Osteocyte (in vitro differentiated cells): ENCODE measurements around the gene ZNF778. TPM values are rescaled to one million over a fixed set of nuclear protein-coding genes. Genes with fewer than 3 reads are reported as not detected.

Experiments
- DNase-seq: peaks from one replicate; pipeline ENCODE4 v3.0.0; 2021; ENCODE audit warnings: mixed read lengths; ENCODE audit not compliant: unreplicated experiment; ENCODE audit errors: extremely low spot score
- H3K27ac Mint-ChIP-seq: one replicate; pipeline ENCODE4 v1.8.0; 2021; ENCODE audit warnings: mild to moderate bottlenecking, mixed read lengths; ENCODE audit not compliant: unreplicated experiment
- H3K27me3 Mint-ChIP-seq: one replicate; pipeline ENCODE4 v1.8.0; 2021; ENCODE audit warnings: mixed read lengths; ENCODE audit not compliant: unreplicated experiment
- H3K36me3 Mint-ChIP-seq: one replicate; pipeline ENCODE4 v1.8.0; 2021; ENCODE audit warnings: mixed read lengths; ENCODE audit not compliant: unreplicated experiment
- H3K4me1 Mint-ChIP-seq: one replicate; pipeline ENCODE4 v1.8.0; 2021; ENCODE audit warnings: mixed read lengths; ENCODE audit not compliant: unreplicated experiment
- H3K4me3 Mint-ChIP-seq: one replicate; pipeline ENCODE4 v1.8.0; 2021; ENCODE audit warnings: mild to moderate bottlenecking, moderate library complexity, mixed read lengths; ENCODE audit not compliant: unreplicated experiment
- H3K9me3 Mint-ChIP-seq: one replicate; pipeline ENCODE4 v1.8.0; 2021; ENCODE audit warnings: mixed read lengths; ENCODE audit not compliant: unreplicated experiment
- total RNA-seq: library from RNA; stranded (reverse); gene quantifications from 2 replicates; pipeline ENCODE4 v1.2.1, GENCODE V29; 2021
- TF ChIP-seq, protein P1 (sequence below): fragments of 200-600 bp; sonication (generic); IDR thresholded peaks from 2 replicates; pipeline ENCODE4 v1.5.0; 2021; ENCODE audit warnings: antibody characterized with exemption, mild to moderate bottlenecking, moderate library complexity

ZNF778 gene
- total RNA-seq, 1 donor from 2014 or later, result 10.5 TPM

DNA sequence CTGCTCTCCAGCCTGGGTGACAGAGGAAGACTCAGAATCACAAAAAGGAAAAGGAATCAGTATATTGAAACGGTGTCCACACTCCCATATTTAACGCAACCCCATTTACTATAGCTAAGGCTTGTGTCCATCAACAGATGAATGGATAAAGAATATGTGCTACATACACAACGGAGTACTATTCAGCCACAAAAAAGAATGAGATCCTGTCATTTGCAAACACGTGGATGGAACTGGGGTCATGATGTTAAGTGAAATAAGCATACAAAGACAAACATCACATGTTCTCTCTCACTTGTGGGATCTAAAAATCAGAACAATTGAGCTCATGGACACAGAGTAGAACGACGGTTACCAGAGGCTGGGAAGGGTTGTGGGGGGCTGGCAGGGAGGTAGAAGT is 55.1 kb downstream of the ZNF778 start:
- H3K4me3 Mint-ChIP-seq, result no peak overlapping the region
- H3K9me3 Mint-ChIP-seq, result no peaks in the 10 kb centered on the region
- H3K27me3 Mint-ChIP-seq, result no peaks in the 10 kb centered on the region
- TF ChIP-seq, protein P1, sequence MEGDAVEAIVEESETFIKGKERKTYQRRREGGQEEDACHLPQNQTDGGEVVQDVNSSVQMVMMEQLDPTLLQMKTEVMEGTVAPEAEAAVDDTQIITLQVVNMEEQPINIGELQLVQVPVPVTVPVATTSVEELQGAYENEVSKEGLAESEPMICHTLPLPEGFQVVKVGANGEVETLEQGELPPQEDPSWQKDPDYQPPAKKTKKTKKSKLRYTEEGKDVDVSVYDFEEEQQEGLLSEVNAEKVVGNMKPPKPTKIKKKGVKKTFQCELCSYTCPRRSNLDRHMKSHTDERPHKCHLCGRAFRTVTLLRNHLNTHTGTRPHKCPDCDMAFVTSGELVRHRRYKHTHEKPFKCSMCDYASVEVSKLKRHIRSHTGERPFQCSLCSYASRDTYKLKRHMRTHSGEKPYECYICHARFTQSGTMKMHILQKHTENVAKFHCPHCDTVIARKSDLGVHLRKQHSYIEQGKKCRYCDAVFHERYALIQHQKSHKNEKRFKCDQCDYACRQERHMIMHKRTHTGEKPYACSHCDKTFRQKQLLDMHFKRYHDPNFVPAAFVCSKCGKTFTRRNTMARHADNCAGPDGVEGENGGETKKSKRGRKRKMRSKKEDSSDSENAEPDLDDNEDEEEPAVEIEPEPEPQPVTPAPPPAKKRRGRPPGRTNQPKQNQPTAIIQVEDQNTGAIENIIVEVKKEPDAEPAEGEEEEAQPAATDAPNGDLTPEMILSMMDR, result no peak
- DNase-seq, result no peak
- no peak overlapping the region for H3K27ac Mint-ChIP-seq
- peaks cover 36% of the 10 kb centered on the region for H3K36me3 Mint-ChIP-seq
- H3K4me1 Mint-ChIP-seq, result peaks cover 12% of the 10 kb centered on the region

DNA sequence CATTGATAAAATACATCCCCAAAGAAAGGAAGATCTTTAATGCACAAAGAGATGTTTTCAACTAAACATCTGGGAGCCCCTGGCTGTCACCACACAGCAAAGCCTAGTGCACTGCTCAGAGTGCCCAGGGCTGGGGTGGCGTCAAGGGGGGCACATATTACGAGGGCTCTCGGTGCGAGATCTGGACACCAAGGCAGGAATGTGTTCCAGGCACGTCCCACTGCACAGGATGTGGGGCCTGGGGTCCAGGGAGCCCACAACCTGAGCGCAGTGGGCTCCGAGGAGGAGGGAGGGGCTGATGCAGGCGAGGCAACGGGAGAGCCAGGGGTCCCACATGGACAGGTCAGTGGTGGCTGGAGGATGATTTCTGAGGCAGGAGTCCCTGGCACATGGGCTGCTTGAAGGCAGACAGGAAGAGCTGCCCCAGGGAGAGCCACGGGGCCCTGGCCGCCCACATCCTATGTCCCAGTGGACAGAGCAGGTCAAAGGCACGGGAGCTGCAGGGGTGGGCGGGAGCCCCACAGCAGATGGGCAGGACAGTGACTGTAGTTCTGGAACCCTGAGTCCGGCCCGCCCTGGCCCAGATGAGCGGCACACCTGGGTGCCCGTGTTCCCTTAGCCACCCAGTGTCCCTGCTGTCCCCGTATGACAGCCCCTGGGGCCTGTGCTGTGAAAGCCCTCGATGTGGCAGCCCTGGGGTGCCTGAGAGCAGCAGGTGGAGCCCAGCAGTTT is 56.4 kb downstream of the ZNF778 start:
- DNase-seq, result no peak
- Mint-ChIP-seq H3K4me1 (peaks cover 10% of the 10 kb centered on the region), H3K27me3 (no peaks in the 10 kb centered on the region), H3K9me3 (no peaks in the 10 kb centered on the region), H3K4me3 (no peak overlapping the region), H3K36me3 (peaks cover 35% of the 10 kb centered on the region), H3K27ac (no peak overlapping the region)
- TF ChIP-seq, protein P1, result no peak

DNA sequence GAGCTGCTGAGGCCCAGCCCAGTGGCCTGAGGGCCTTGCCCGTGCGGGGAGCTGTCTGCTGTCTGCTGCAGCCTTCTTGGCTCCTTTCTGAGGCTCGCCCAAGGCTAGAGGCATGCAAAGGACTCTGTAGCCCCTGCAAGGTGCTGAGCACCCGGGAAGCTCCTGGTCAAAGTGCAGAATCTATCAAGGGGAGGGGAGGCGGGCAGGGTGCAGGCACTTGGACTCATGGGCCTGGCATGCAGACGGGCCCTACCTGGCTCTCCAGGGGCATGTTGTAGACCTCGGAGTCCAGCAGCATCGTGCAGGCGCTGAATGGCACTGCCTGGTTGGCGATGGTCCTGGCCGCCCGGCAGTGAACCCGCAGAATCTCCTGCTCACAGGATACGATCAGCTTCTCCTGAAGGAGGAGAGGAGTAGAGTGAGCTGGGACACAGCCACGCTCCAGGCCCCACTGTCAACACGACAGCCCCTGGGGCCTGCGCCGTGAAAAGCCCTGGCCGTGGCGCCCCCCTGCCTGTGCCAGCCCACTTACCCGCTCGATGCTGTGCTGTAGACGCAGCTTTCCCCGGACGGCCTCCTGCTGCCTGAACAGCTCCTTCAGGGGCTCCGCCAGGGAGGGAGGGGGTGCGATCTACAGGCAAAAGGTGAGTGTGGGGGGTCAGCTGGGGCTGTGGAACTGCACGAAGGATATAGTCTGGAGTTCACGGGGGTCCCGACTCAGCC is 57.2 kb downstream of the ZNF778 start:
- no peaks in the 10 kb centered on the region for H3K9me3 Mint-ChIP-seq
- H3K36me3 Mint-ChIP-seq, result peaks cover 32% of the 10 kb centered on the region
- no peak for DNase-seq
- no peak overlapping the region for H3K27ac Mint-ChIP-seq
- TF ChIP-seq, protein P1, result no peak
- H3K27me3 Mint-ChIP-seq, result no peaks in the 10 kb centered on the region
- H3K4me3 Mint-ChIP-seq, result no peak overlapping the region
- peaks cover 5% of the 10 kb centered on the region for H3K4me1 Mint-ChIP-seq

DNA sequence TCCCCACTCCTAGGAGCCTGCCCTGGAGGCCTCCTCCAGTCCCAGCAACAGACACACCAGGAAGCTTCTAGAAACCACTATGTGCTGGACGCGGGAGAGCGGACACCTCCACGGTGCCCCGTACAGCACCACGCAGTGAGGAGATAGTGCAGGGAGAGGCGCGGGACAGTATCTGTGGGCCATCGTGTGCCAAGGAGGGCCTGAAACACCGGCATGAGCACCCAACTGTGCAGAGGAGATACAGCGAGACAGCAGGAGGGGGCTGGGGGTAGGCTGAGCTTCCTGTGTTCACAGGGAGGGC is 57.7 kb downstream of the ZNF778 start:
- Mint-ChIP-seq H3K4me1 (peaks cover 3% of the 10 kb centered on the region), H3K27ac (no peak overlapping the region), H3K36me3 (peaks cover 32% of the 10 kb centered on the region), H3K4me3 (no peak overlapping the region), H3K27me3 (no peaks in the 10 kb centered on the region), H3K9me3 (no peaks in the 10 kb centered on the region)
- no peak for DNase-seq
- TF ChIP-seq, protein P1, result no peak
